ENCODE measurements around the gene RFNG.
A peak's percentile ranks its signal among the peaks of the same experiment; 100 is the strongest.
"Not testable (repeated sequence)": the region's sequence is repeated elsewhere in the genome, so short reads cannot be mapped to it uniquely, and the experiment has no call there.

Gene RFNG

GRCh38 chr17:82045936-82046484 lies 5.6 kb downstream of the RFNG start:
- Histone ChIP-seq H3K27me3 (ENCODE audit: control insufficient read depth, insufficient read depth, low read length) (no peaks in the 10 kb centered on the region), H3K36me3 (ENCODE audit: control insufficient read depth, insufficient read depth, low read length) (peaks cover 37% of the 10 kb centered on the region), H3K27ac (ENCODE audit: low read depth, low read length) (no peak overlapping the region), H3K9ac (ENCODE audit: low read length) (no peak overlapping the region), H3K4me1 (ENCODE audit: control insufficient read depth, insufficient read depth, low read length) (peaks cover 14% of the 10 kb centered on the region), H3K9me3 (ENCODE audit: control insufficient read depth, insufficient read depth, low read depth, low read length) (no peaks in the 10 kb centered on the region), H3K4me3 (ENCODE audit: low read depth, low read length) (no peak overlapping the region)

- Histone ChIP-seq H3K9ac (ENCODE audit: low read length) (no peak overlapping the region), H3K4me1 (ENCODE audit: control insufficient read depth, insufficient read depth, low read length) (peaks cover 9% of the 10 kb centered on the region; the same call in 1 of the 2 replicates), H3K36me3 (ENCODE audit: control insufficient read depth, insufficient read depth, low read length) (peaks cover 18% of the 10 kb centered on the region), H3K4me3 (ENCODE audit: low read depth, low read length) (no peak overlapping the region), H3K27ac (ENCODE audit: low read depth, low read length) (no peak overlapping the region), H3K27me3 (ENCODE audit: control insufficient read depth, insufficient read depth, low read length) (no peaks in the 10 kb centered on the region), H3K9me3 (ENCODE audit: control insufficient read depth, insufficient read depth, low read depth, low read length) (no peaks in the 10 kb centered on the region)
Observed at GRCh38 chr17:82043507-82043906, 8.1 kb downstream of the RFNG start.

- no peak overlapping the region for H3K27ac ChIP-seq (ENCODE audit: low read depth, low read length)
- no peak overlapping the region for H3K4me3 ChIP-seq (ENCODE audit: low read depth, low read length)
- H3K27me3 ChIP-seq (ENCODE audit: control insufficient read depth, insufficient read depth, low read length), result no peaks in the 10 kb centered on the region
- H3K36me3 ChIP-seq (ENCODE audit: control insufficient read depth, insufficient read depth, low read length), result peaks cover 10% of the 10 kb centered on the region
- no peak overlapping the region for H3K9ac ChIP-seq (ENCODE audit: low read length)
- H3K9me3 ChIP-seq (ENCODE audit: control insufficient read depth, insufficient read depth, low read depth, low read length), result no peaks in the 10 kb centered on the region
- H3K4me1 ChIP-seq (ENCODE audit: control insufficient read depth, insufficient read depth, low read length), result peaks cover 12% of the 10 kb centered on the region
Observed at GRCh38 chr17:82042649-82043048, 9.0 kb downstream of the RFNG start.

- Histone ChIP-seq H3K9ac (ENCODE audit: low read length) (no peak overlapping the region), H3K4me3 (ENCODE audit: low read depth, low read length) (no peak overlapping the region), H3K27ac (ENCODE audit: low read depth, low read length) (no peak overlapping the region), H3K27me3 (ENCODE audit: control insufficient read depth, insufficient read depth, low read length) (no peaks in the 10 kb centered on the region), H3K36me3 (ENCODE audit: control insufficient read depth, insufficient read depth, low read length) (no peaks in the 10 kb centered on the region), H3K4me1 (ENCODE audit: control insufficient read depth, insufficient read depth, low read length) (peaks cover 16% of the 10 kb centered on the region), H3K9me3 (ENCODE audit: control insufficient read depth, insufficient read depth, low read depth, low read length) (no peaks in the 10 kb centered on the region)
Observed at GRCh38 chr17:82041144-82041814, 10.3 kb downstream of the RFNG start.

- H3K9ac ChIP-seq (ENCODE audit: low read length), result no peak overlapping the region
- no peaks in the 10 kb centered on the region for H3K9me3 ChIP-seq (ENCODE audit: control insufficient read depth, insufficient read depth, low read depth, low read length)
- no peak overlapping the region for H3K27ac ChIP-seq (ENCODE audit: low read depth, low read length)
- no peaks in the 10 kb centered on the region for H3K27me3 ChIP-seq (ENCODE audit: control insufficient read depth, insufficient read depth, low read length)
- H3K36me3 ChIP-seq (ENCODE audit: control insufficient read depth, insufficient read depth, low read length), result peaks cover 7% of the 10 kb centered on the region; the same call in 1 of the 2 replicates
- H3K4me1 ChIP-seq (ENCODE audit: control insufficient read depth, insufficient read depth, low read length), result peaks cover 16% of the 10 kb centered on the region
- no peak overlapping the region for H3K4me3 ChIP-seq (ENCODE audit: low read depth, low read length)
Observed at GRCh38 chr17:82039695-82040299, 11.8 kb downstream of the RFNG start.

- H3K36me3 ChIP-seq (ENCODE audit: control insufficient read depth, insufficient read depth, low read length); H3K27ac ChIP-seq (ENCODE audit: low read depth, low read length); H3K27me3 ChIP-seq (ENCODE audit: control insufficient read depth, insufficient read depth, low read length); H3K9ac ChIP-seq (ENCODE audit: low read length); H3K9me3 ChIP-seq (ENCODE audit: control insufficient read depth, insufficient read depth, low read depth, low read length); H3K4me3 ChIP-seq (ENCODE audit: low read depth, low read length): not testable (repeated sequence)
- H3K4me1 ChIP-seq (ENCODE audit: control insufficient read depth, insufficient read depth, low read length), result peaks cover 21% of the 10 kb centered on the region
Observed at GRCh38 chr17:82038796-82039409, 12.7 kb downstream of the RFNG start.

- Histone ChIP-seq H3K27me3 (ENCODE audit: control insufficient read depth, insufficient read depth, low read length) (no peaks in the 10 kb centered on the region), H3K36me3 (ENCODE audit: control insufficient read depth, insufficient read depth, low read length) (peaks cover 7% of the 10 kb centered on the region; the same call in 1 of the 2 replicates), H3K9me3 (ENCODE audit: control insufficient read depth, insufficient read depth, low read depth, low read length) (no peaks in the 10 kb centered on the region), H3K27ac (ENCODE audit: low read depth, low read length) (no peak overlapping the region), H3K9ac (ENCODE audit: low read length) (no peak overlapping the region), H3K4me3 (ENCODE audit: low read depth, low read length) (peak overlapping the region; percentile 36), H3K4me1 (ENCODE audit: control insufficient read depth, insufficient read depth, low read length) (peaks cover 14% of the 10 kb centered on the region)
Observed at GRCh38 chr17:82037889-82038195, 13.8 kb downstream of the RFNG start.

- no peaks in the 10 kb centered on the region for H3K9me3 ChIP-seq (ENCODE audit: control insufficient read depth, insufficient read depth, low read depth, low read length)
- H3K36me3 ChIP-seq (ENCODE audit: control insufficient read depth, insufficient read depth, low read length), result peaks cover 7% of the 10 kb centered on the region; the same call in 1 of the 2 replicates
- H3K4me3 ChIP-seq (ENCODE audit: low read depth, low read length), result peak within 1 kb of the TSS; percentile 66
- H3K27me3 ChIP-seq (ENCODE audit: control insufficient read depth, insufficient read depth, low read length), result no peaks in the 10 kb centered on the region
- peak within 1 kb of the TSS; percentile 46 for H3K9ac ChIP-seq (ENCODE audit: low read length)
- peaks cover 19% of the 10 kb centered on the region for H3K4me1 ChIP-seq (ENCODE audit: control insufficient read depth, insufficient read depth, low read length)
- no peak within 1 kb of the TSS for H3K27ac ChIP-seq (ENCODE audit: low read depth, low read length)
Observed at GRCh38 chr17:82037092-82037888, 14.3 kb downstream of the RFNG start, which contains the start of gene DCXR. Gene DCXR, minus strand, starts transcription at chr17:82037697. Its CDS starts 15 bp downstream, at chr17:82037682.

- Histone ChIP-seq H3K9ac (ENCODE audit: low read length) (peak overlapping the region; percentile 46), H3K27ac (ENCODE audit: low read depth, low read length) (no peak overlapping the region), H3K9me3 (ENCODE audit: control insufficient read depth, insufficient read depth, low read depth, low read length) (no peaks in the 10 kb centered on the region), H3K36me3 (ENCODE audit: control insufficient read depth, insufficient read depth, low read length) (peaks cover 7% of the 10 kb centered on the region; the same call in 1 of the 2 replicates), H3K4me1 (ENCODE audit: control insufficient read depth, insufficient read depth, low read length) (peaks cover 22% of the 10 kb centered on the region), H3K27me3 (ENCODE audit: control insufficient read depth, insufficient read depth, low read length) (no peaks in the 10 kb centered on the region), H3K4me3 (ENCODE audit: low read depth, low read length) (peak overlapping the region; percentile 66)
Observed at GRCh38 chr17:82036634-82037091, 14.9 kb downstream of the RFNG start.

- Histone ChIP-seq H3K9ac (ENCODE audit: low read length) (no peak overlapping the region), H3K36me3 (ENCODE audit: control insufficient read depth, insufficient read depth, low read length) (peaks cover 7% of the 10 kb centered on the region; the same call in 1 of the 2 replicates), H3K4me3 (ENCODE audit: low read depth, low read length) (peak overlapping the region; percentile 66), H3K27me3 (ENCODE audit: control insufficient read depth, insufficient read depth, low read length) (no peaks in the 10 kb centered on the region), H3K27ac (ENCODE audit: low read depth, low read length) (no peak overlapping the region), H3K4me1 (ENCODE audit: control insufficient read depth, insufficient read depth, low read length) (peaks cover 22% of the 10 kb centered on the region), H3K9me3 (ENCODE audit: control insufficient read depth, insufficient read depth, low read depth, low read length) (no peaks in the 10 kb centered on the region)
Observed at GRCh38 chr17:82035956-82036633, 15.5 kb downstream of the RFNG start.
